Caki2 (cell line): Measurements from ENCODE around the gene DDX54. TPM values are rescaled to one million over a fixed set of nuclear protein-coding genes. Genes with fewer than 3 reads are reported as not detected.

Experiments
- DNase-seq: peaks from one replicate; pipeline ENCODE4 v3.0.0-alpha.2; 2015; ENCODE audit warnings: low read depth
- in situ Hi-C: cut with HindIII; loops from 2 replicates; pipeline ENCODE4 v1.10.0; 2016; ENCODE audit warnings: low sequenced_read_pairs, low pct_unique_long_range_greater_than_20kb, mixed read lengths
- total RNA-seq: library from RNA; depleted of rRNA; stranded (reverse); fragments of >200 nt; shearing (Covaris generic); gene quantifications from 2 replicates; pipeline ENCODE4 v1.2.3, GENCODE V29; 2014; ENCODE audit warnings: low replicate concordance

The DDX54 gene
- total RNA-seq, 1 experiment from 2014 or later: 48.3 TPM

GRCh38 chr12:113171543-113171942, 13.7 kb downstream of the DDX54 start:
- DNase-seq: no peak
- in situ Hi-C loops: no loop called here

- in situ Hi-C loops: no loop called here
- no peak for DNase-seq
Observed at GRCh38 chr12:113170926-113171325, 14.4 kb downstream of the DDX54 start.

GRCh38 chr12:113170457-113170856, 14.8 kb downstream of the DDX54 start:
- in situ Hi-C loops: no loop called here
- DNase-seq: no peak

- no peak for DNase-seq
- in situ Hi-C loops: no loop called here
Observed at GRCh38 chr12:113169697-113170096, 15.6 kb downstream of the DDX54 start.

GRCh38 chr12:113167868-113168267, 17.4 kb downstream of the DDX54 start:
- no peak for DNase-seq
- in situ Hi-C loops: no loop called here

- no peak for DNase-seq
- in situ Hi-C loops: no loop called here
Observed at GRCh38 chr12:113165521-113166450, 19.5 kb downstream of the DDX54 start.

GRCh38 chr12:113164014-113164413, 21.3 kb downstream of the DDX54 start:
- in situ Hi-C loops: no loop called here
- no peak for DNase-seq

- in situ Hi-C loops: no loop called here
- no peak for DNase-seq
Observed at GRCh38 chr12:113163030-113163360, 22.3 kb downstream of the DDX54 start.

- in situ Hi-C loops: no loop called here
- DNase-seq: no peak
Observed at GRCh38 chr12:113162102-113163029, 22.9 kb downstream of the DDX54 start.

GRCh38 chr12:113161415-113162016, 23.8 kb downstream of the DDX54 start:
- in situ Hi-C loops: no loop called here
- peak; percentile 91 for DNase-seq

- DNase-seq: no peak
- in situ Hi-C loops: no loop called here
Observed at GRCh38 chr12:113159937-113160336, 25.3 kb downstream of the DDX54 start.

GRCh38 chr12:113158439-113159203, 26.7 kb downstream of the DDX54 start:
- in situ Hi-C loops: no loop called here
- DNase-seq: no peak

- in situ Hi-C loops: no loop called here
Observed at GRCh38 chr12:113157218-113157859, 27.9 kb downstream of the DDX54 start.

GRCh38 chr12:113155646-113156045, 29.6 kb downstream of the DDX54 start:
- no peak for DNase-seq
- in situ Hi-C loops: no loop called here

More at GRCh38 chr12:113157218-113157859, 27.9 kb downstream of the DDX54 start:
- no peak for DNase-seq

GRCh38 chr12:113155060-113155459, 30.2 kb downstream of the DDX54 start:
- DNase-seq: no peak
- in situ Hi-C loops: no loop called here

- in situ Hi-C loops: no loop called here
- DNase-seq: no peak
Observed at GRCh38 chr12:113154351-113154973, 30.8 kb downstream of the DDX54 start.
